Measurements from ENCODE around the gene MIR17HG. TPM values are rescaled to one million over a fixed set of nuclear protein-coding genes. Genes with fewer than 3 reads are reported as not detected.

Gene MIR17HG
- total RNA-seq, 1 donor from 2014 or later = 19.2 TPM

GRCh38 chr13:91368101-91368500 is 20.6 kb downstream of the MIR17HG start:
- no peak for FAIRE-seq
- DNase-seq (ENCODE audit: low read depth) = no peak
- Histone ChIP-seq H3K4me3 (ENCODE audit: low read depth, low read length) (no peak overlapping the region), H3K36me3 (ENCODE audit: control insufficient read depth, insufficient read depth, low read length) (no peaks in the 10 kb centered on the region), H3K27me3 (ENCODE audit: control insufficient read depth, insufficient read depth, low read length) (no peaks in the 10 kb centered on the region)
- no peak for TF ChIP-seq CTCF (IDR thresholded peaks at IDR 0.05; ENCODE audit: insufficient read depth, low read length, severe bottlenecking)

GRCh38 chr13:91368676-91369440 is 21.4 kb downstream of the MIR17HG start:
- H3K36me3 ChIP-seq (ENCODE audit: control insufficient read depth, insufficient read depth, low read length) = no peaks in the 10 kb centered on the region
- FAIRE-seq = no peak
- no peak overlapping the region for H3K4me3 ChIP-seq (ENCODE audit: low read depth, low read length)
- no peaks in the 10 kb centered on the region for H3K27me3 ChIP-seq (ENCODE audit: control insufficient read depth, insufficient read depth, low read length)
- no peak for TF ChIP-seq CTCF (IDR thresholded peaks at IDR 0.05; ENCODE audit: insufficient read depth, low read length, severe bottlenecking)
- DNase-seq (ENCODE audit: low read depth) = no peak

- TF ChIP-seq CTCF (IDR thresholded peaks at IDR 0.05; ENCODE audit: insufficient read depth, low read length, severe bottlenecking) = no peak
- Histone ChIP-seq H3K4me3 (ENCODE audit: low read depth, low read length) (no peak overlapping the region), H3K27me3 (ENCODE audit: control insufficient read depth, insufficient read depth, low read length) (no peaks in the 10 kb centered on the region), H3K36me3 (ENCODE audit: control insufficient read depth, insufficient read depth, low read length) (no peaks in the 10 kb centered on the region)
- no peak for FAIRE-seq
- no peak for DNase-seq (ENCODE audit: low read depth)
These were observed 21.9 kb downstream of the MIR17HG start for GRCh38 chr13:91369441-91369831.

GRCh38 chr13:91370501-91370900 is 23.0 kb downstream of the MIR17HG start:
- no peak for DNase-seq (ENCODE audit: low read depth)
- TF ChIP-seq CTCF (IDR thresholded peaks at IDR 0.05; ENCODE audit: insufficient read depth, low read length, severe bottlenecking) = no peak
- no peak for FAIRE-seq

GRCh38 chr13:91372911-91373310 is 25.4 kb downstream of the MIR17HG start:
- TF ChIP-seq CTCF (IDR thresholded peaks at IDR 0.05; ENCODE audit: insufficient read depth, low read length, severe bottlenecking) = no peak
- no peaks in the 10 kb centered on the region for H3K36me3 ChIP-seq (ENCODE audit: control insufficient read depth, insufficient read depth, low read length)
- no peak overlapping the region for H3K4me3 ChIP-seq (ENCODE audit: low read depth, low read length)
- DNase-seq (ENCODE audit: low read depth) (no peak), FAIRE-seq (no peak)
- no peaks in the 10 kb centered on the region for H3K27me3 ChIP-seq (ENCODE audit: control insufficient read depth, insufficient read depth, low read length)

More at GRCh38 chr13:91370501-91370900, 23.0 kb downstream of the MIR17HG start:
- Histone ChIP-seq H3K36me3 (ENCODE audit: control insufficient read depth, insufficient read depth, low read length) (no peaks in the 10 kb centered on the region), H3K4me3 (ENCODE audit: low read depth, low read length) (no peak overlapping the region), H3K27me3 (ENCODE audit: control insufficient read depth, insufficient read depth, low read length) (no peaks in the 10 kb centered on the region)
